Ramos (cell line): ENCODE data around the gene ZNF746.
"Not testable (repeated sequence)": the region's sequence is repeated elsewhere in the genome, so short reads cannot be mapped to it uniquely, and the experiment has no call there.

ENCODE experiments used
- in situ Hi-C: fragments of 300-500 bp; cut with MboI; formaldehyde crosslinking; loops from one replicate; pipeline ENCODE4 v1.14.3; 2022; ENCODE audit warnings: low sequenced_read_pairs; ENCODE audit not compliant: unreplicated experiment

Gene ZNF746

GRCh38 chr7:149460493-149461277, 36.9 kb downstream of the ZNF746 start, which contains the start of gene ZNF777:
ZNF777 (minus strand) TSS chr7:149461062; CDS start chr7:149456022, 5,040 bp downstream.
- in situ Hi-C loops, result no loop called here

- in situ Hi-C loops, result no loop called here
Measured at GRCh38 chr7:149459540-149460452, 37.8 kb downstream of the ZNF746 start.

GRCh38 chr7:149459201-149459539, 38.4 kb downstream of the ZNF746 start:
- in situ Hi-C loops, result no loop called here

DNA sequence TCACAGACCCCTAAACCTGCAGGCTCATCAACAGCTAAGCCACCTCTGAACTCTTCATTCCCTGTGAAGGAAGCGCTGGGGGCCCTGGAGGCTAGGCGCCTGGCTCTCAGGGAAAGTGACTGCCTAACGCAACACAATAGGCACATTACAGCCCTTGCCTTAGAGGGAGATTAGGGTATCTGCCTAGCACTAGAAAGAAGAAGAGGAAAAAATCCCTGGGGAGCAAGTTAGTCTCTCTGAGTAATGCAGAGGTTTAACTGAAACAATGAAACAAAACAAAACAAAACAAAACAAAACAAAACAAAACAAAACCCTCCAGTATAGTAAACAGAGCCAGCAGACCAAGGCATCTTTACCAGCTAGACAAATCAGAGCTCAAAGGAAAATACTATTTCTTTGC, 39.4 kb downstream of the ZNF746 start:
- in situ Hi-C loops, result no loop called here

DNA sequence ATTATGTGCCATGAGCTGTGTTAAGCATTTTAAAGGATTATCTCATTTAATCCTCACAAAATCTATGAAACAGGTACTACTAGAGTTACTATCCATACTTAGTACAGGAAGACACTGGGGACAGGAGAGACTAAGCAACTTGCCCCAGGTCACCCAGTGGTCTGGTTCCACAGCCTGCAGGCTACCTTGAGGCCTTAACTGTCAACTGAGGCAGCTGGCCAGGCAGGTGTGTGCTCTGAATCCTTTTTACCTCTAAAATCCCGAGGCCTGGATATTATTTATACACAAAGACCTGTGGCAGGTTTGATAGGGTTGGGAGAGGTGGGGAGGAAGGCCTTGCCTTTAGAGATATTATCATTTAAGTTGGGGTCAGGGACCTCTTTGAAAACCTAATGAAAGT, 39.8 kb downstream of the ZNF746 start:
- in situ Hi-C loops, result no loop called here

- in situ Hi-C loops, result no loop called here
Measured at GRCh38 chr7:149456506-149457421, 40.8 kb downstream of the ZNF746 start.

DNA sequence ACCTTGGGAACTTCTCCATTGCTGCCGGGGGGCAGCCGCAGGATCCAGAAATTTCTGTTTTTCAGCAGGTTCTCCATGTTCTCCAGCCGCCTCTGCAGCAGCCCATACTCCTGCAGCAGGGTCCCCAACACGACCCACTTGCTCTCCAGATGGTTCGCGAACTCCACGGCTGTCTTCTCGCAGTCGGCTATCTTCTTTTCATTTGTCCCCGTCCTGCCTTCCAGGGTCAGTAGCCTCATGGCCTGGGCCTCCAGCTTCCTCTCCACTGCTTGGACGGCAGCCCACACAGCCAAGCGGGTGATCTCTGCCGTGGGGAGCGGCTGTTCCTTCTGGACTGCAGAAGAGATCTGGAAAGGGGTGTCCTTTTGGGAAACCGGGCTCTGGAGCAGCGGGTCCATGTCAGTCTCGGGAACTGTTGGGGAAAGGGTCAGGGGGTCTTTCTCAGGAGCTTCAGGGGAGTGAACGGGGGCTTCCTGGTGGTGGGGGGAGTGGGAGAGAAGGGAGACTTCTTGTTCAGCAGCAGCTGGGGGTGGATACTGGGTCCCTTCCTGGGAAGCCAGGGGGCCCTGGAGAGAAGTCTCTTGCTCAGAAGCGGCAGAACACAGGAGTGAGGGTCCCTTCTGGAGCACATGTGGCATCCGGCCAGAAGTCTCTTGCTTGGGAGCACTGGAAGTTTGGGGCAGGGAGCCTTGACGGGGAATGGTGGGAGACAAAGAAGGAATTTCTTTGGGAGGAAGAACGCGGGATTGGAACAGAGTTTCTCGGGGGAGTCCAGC, 42.2 kb downstream of the ZNF746 start:
- in situ Hi-C loops, result no loop called here

DNA sequence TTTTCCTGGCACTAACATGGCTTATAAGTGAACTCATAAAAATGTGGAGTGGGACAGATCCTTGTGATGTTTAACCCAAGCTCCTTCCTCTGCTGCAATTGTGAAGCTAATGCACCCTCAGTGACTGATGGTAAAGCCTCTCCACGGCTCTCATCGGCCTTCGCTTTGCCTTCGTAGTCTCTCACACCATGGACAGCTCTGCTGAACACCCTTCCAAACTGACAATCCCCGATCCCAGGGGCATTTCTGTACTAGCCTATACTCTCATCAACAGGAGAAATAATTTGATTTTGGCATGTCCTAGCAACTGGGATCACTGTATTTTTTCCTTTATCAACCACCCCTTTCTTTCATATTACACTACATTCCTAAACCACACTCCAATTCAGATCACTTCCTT, 42.9 kb downstream of the ZNF746 start:
- in situ Hi-C loops, result no loop called here

GRCh38 chr7:149454006-149454405, 43.6 kb downstream of the ZNF746 start:
- in situ Hi-C loops, result no loop called here

- in situ Hi-C loops, result no loop called here
Measured at GRCh38 chr7:149450821-149451220, 46.8 kb downstream of the ZNF746 start.

- in situ Hi-C loops, result no loop called here
Measured at GRCh38 chr7:149449897-149450296, 47.7 kb downstream of the ZNF746 start.

- in situ Hi-C loops, result no loop called here
Measured at GRCh38 chr7:149448961-149449360, 48.6 kb downstream of the ZNF746 start.

- in situ Hi-C loops, result not testable (repeated sequence)
Measured at GRCh38 chr7:149446026-149446425, 51.6 kb downstream of the ZNF746 start.

GRCh38 chr7:149444287-149444686, 53.3 kb downstream of the ZNF746 start:
- in situ Hi-C loops, result no loop called here

GRCh38 chr7:149443523-149443922, 54.1 kb downstream of the ZNF746 start:
- in situ Hi-C loops, result no loop called here

- in situ Hi-C loops, result no loop called here
Measured at GRCh38 chr7:149442924-149443323, 54.7 kb downstream of the ZNF746 start.

GRCh38 chr7:149440222-149440621, 57.4 kb downstream of the ZNF746 start:
- in situ Hi-C loops, result no loop called here

DNA sequence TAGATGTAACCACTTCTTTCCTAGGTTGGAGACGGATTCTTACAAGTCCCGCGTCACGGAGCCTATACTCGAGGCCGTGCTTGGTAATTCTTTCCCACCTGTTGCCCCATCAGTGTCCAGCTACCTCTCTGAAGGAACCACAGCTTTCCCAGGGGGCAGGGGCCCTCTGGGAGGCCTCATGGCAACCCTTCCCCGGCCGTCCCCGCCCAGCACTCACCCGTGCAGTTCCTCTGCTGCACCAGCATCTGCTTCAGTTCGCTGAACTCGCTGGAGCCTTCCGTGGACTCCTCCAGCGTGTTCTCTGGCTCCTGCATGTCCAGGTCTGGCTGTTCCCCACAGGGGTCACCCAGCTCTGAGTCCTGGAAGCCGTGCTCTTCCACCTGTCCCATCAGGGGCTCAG, 61.3 kb downstream of the ZNF746 start:
- in situ Hi-C loops, result no loop called here

- in situ Hi-C loops, result no loop called here
Measured at GRCh38 chr7:149433124-149433523, 64.5 kb downstream of the ZNF746 start.
